LHCN-M2 (cell line): ENCODE measurements around the gene KLHL26. TPM values are rescaled to one million over a fixed set of nuclear protein-coding genes. Genes with fewer than 3 reads are reported as not detected.

Source experiments
- DNase-seq: peaks from one replicate; pipeline ENCODE4 v3.0.0-alpha.2; 2012; ENCODE audit warnings: low read depth
- total RNA-seq: library from RNA; depleted of rRNA; stranded (reverse); fragments of >200 nt; gene quantifications from 2 replicates; pipeline ENCODE4 v1.2.3, GENCODE V29; 2014; rRNA removed

Gene KLHL26
- total RNA-seq, 1 experiment from 2014 or later, result 3.3 TPM

DNA sequence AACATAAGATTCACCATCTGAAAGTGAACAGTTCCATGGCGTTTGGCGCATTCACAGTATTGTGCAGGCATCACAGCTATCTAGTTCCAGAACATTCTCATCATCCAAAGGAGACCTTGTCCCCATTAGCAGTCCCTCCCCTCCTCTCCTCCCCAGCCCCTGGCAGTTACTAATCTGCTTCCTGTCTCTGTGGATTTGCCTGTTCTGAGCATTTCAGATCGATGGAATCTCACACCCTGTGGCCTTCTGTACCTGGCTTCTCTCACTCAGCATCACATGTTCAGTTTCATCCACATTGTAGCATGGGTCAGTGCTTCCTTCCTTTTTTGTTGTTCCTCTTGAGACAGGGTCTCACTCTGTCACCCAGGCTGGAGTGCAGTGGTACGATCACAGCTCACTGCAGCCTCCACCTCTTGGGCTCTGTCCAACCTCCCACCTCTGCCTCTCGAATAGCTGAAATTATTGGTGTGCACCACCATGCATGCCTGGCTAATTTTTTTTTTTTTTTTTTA lies 81.2 kb downstream of the KLHL26 start:
- no peak for DNase-seq

DNA sequence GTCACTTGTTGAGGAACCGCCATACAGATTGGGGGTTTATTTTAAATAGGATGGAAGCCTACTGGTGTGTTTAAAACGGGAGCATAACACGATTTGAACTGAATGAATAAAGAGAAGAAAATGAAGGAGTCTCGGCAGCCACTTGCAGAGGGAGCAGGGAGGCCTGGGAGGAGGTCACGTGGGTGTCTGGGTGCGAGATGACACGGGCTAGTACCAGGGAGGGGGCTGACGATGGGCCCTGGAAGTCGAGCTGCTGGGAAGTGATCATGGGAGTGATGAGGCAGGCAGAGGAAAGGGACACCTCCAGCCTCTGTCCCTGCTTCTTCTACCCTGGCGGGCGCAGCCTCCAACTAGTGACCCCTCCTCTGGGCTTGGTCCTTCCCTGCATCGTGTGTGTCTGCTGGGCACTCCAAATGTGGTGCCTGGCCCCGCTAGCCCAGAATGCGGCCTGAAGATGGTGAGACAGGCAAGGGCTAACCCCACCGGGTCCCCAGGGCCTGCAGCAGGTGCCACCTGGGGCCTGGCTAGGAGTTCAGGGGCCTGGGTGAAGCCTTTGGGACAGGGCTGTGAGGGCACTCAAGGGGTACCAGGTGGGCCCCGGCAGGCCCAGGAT lies 82.1 kb downstream of the KLHL26 start:
- no peak for DNase-seq

DNA sequence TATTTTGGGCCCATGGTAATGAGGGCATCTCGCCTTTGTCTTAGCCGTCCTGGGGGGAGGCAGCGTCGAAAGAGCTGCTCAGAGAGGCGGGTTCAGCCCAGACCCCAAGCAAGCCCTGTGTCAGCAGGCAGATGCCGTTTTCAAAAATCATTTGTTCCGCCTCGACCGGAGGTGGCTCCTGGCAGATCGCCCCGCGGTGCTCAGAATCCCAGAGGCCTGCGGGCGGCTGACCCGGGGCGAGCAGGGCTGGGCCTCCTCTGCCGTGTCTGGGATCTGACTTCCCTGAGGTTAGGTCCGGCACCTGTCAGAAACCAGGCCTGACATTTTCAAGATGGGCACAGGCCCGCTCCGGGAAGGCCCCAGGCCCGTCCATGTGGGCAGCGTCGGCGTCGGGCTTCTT lies 82.7 kb downstream of the KLHL26 start:
- no peak for DNase-seq

Other genes starting within 250 kb of the KLHL26 start
- not detected in 2 replicates for gene LRRC25, start 239.4 kb upstream of the KLHL26 start, total RNA-seq
- 41.6 and 64.2 TPM in 2 replicates for gene SSBP4, start 217.6 kb upstream of the KLHL26 start, total RNA-seq
- 0.83 and 0.86 TPM in 2 replicates for gene ISYNA1, start 198.9 kb upstream of the KLHL26 start, total RNA-seq
- gene ELL, start 115.0 kb upstream of the KLHL26 start, total RNA-seq, result 10.5 and 10.8 TPM in 2 replicates
- gene FKBP8, start 93.5 kb upstream of the KLHL26 start, total RNA-seq, result 374 and 409 TPM in 2 replicates
- gene KXD1, start 79.2 kb upstream of the KLHL26 start, total RNA-seq, result 136 and 148 TPM in 2 replicates
- gene UBA52, start 65.2 kb upstream of the KLHL26 start, total RNA-seq, result 772 and 799 TPM in 2 replicates
- gene REX1BD, start 48.2 kb upstream of the KLHL26 start, total RNA-seq, result 90.9 and 100 TPM in 2 replicates
- 0.86 and 5.8 TPM in 2 replicates for gene CRLF1, start 30.2 kb upstream of the KLHL26 start, total RNA-seq
- 0.11 and 0.26 TPM in 2 replicates for gene TMEM59L, start 24.2 kb upstream of the KLHL26 start, total RNA-seq
- gene CRTC1, start 46.7 kb downstream of the KLHL26 start, total RNA-seq, result 1.7 and 2.0 TPM in 2 replicates
- 0.13 TPM in 1 of 2 replicates, not detected in the other for gene COMP, start 154.3 kb downstream of the KLHL26 start, total RNA-seq
- gene UPF1, start 194.9 kb downstream of the KLHL26 start, total RNA-seq, result 56.5 and 76.0 TPM in 2 replicates